T follicular helper cell (primary cell): Measurements from ENCODE around the gene TMEM273.

Source experiments
- DNase-seq: peaks from one replicate; pipeline ENCODE4 v3.0.0-alpha.2; 2020; ENCODE audit warnings: low read depth

TMEM273 gene

DNA sequence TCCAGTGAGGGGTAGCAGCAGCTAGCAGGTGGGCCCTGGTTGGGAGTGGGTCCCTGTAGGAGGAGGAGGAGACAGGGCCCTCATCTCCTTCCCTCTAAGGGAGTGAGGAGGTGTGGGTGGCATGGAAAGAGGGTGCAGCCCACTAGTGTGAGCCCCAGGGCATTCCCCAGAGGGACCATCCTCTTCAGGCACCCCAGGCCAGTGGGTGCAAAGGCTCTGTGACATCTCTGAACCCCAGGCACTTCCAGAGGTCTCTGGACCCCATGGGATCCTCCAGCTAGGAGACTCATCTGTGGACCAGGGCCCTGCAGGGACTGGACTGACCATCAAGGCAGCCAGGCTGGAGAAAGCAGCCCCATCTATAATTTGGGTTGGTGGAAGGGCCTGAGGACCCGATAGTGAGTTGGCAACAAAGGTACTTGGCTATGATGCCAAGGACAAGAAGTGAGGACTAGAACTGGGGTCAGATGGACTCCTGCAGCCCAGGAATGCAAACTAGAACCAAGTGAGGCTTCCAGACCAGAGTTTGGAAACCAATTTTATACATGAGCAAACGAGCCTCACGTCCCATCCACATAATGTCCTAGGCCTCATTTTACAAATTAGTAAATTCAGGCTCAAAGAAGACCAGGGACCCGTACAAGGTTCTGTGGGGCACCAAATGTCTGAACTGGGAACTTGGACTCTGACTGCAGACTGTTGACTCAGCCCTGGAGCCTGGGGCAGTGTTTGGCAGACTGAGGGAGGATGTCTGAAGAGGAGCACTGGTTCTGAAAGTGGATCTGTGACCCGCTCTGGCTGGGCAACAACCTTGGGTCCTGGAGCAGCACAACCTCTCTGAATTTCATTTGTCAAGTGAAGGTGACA lies 71.4 kb downstream of the TMEM273 start:
- DNase-seq = no peak

- no peak for DNase-seq
Observed at GRCh38 chr10:49115796-49116508, 72.2 kb downstream of the TMEM273 start.

DNA sequence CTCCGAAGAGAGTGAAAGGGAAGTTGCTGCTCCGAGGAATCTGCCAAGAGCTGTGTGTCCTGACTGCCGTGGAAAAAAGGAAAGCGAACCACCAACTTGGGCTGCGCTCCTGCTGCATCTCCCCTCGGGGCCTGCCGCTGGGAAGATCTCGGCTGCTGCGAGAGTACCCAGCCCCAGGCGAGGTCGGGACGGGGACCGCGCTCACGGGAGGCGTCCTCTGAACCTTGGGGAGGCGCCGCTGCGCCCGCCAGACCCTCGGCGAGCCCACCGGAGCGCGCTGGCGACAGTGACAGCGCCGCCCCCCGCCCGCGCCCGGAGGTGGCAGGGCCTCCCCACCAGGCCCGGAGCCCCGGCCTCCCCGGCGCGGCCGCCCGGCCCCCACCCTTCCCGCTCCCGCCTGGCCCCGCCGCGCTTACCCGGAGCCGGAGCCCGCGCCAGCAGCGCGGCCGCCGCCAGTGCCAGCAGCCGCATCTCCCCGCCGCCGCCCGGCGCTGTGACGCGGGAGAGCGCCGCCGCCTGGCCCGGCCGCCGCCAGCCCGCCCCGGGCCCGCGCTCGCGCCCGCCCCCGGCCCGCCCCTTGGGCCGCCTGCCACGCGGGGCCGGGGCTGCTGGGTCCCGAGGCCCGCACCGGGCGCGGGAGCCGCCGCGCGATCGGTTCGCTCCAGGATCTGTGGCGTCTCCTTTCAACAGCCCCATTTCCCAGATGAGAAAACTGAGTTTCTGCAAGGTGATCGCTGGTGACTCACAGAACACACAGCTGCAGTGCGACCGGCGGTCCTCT lies 73.0 kb downstream of the TMEM273 start, which contains the start of gene VSTM4:
Gene VSTM4 (minus strand): TSS at position 508 of the 781 bp plus-strand sequence. CDS start 37 bp downstream, at position 471.
- DNase-seq = no peak

- DNase-seq = no peak
Observed at GRCh38 chr10:49114718-49115014, 73.5 kb downstream of the TMEM273 start.

GRCh38 chr10:49113741-49114141 lies 74.5 kb downstream of the TMEM273 start:
- DNase-seq = no peak

GRCh38 chr10:49112851-49113250 lies 75.3 kb downstream of the TMEM273 start:
- no peak for DNase-seq

GRCh38 chr10:49112098-49112497 lies 76.1 kb downstream of the TMEM273 start:
- DNase-seq = no peak

- DNase-seq = no peak
Observed at GRCh38 chr10:49111320-49111698, 76.9 kb downstream of the TMEM273 start.

DNA sequence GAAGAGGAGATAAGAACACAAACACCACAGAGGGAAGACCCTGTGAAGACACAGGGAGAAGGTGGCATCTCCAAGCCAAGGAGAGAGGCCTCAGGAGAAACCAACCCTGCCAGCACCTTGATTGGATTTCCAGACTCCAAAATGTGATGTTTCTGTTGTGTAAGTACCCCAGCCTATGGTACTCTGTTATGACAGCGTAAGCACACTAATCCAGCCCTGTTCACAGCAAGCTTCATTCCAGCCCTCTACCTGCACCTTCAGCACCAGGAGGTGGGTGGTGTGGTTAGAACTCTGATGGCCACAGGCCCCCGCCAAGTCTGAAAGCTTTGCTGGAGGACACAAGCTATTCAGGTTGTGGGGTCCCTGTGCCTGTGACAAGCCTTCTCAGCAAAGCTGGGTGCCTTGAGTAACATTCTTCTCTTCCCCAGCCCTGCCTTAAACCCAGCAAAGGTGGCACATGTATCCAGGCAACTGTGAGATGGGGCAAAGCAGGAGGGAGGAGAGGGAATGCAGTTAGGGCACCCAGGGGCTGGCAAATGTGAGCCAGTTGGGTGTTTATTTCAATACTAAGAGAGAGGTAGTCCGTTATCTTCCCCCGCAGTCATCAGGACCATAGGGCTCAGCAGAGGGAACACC lies 77.4 kb downstream of the TMEM273 start:
- DNase-seq = no peak

GRCh38 chr10:49109669-49110340 lies 78.4 kb downstream of the TMEM273 start:
- DNase-seq = no peak

DNA sequence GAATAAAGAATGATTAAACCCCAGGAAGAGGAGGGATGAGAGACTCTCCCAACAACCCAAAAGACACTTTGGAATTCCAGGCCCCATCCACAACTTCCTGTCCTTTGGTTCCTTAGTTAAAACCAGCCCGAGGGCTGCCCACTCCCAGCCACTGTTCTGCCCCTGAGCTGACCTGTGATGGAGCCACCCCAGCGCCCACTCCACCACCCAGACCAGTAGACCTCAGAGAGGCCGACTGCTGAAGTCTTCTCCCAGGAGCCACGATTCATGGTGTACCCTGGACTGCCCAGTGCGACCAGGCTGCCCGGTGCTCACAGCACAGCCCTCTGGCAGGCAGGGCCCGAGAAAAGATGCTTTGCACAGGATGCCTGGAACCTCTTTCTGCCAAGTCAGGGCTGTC lies 79.5 kb downstream of the TMEM273 start:
- no peak for DNase-seq

DNA sequence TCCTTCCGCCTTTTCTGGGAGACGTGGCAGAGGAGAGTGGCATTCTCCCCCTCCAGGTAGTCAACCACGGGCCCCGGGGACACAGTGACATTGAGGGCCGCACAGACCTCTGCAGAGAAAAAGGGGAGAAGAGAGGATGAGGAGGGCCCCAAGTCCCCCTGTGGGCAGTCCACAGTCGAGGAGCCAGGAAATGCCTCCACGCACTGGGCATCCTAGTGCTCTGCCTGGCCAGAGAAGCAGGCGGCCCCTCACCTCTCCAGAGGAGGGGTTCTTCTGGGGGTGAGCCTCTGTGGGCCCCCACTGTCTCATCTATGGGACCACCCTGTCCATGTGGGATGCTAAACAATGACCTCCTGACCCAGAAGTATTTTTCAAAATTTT lies 80.3 kb downstream of the TMEM273 start:
- DNase-seq = no peak

GRCh38 chr10:49107111-49107886 lies 80.9 kb downstream of the TMEM273 start:
- no peak for DNase-seq

- DNase-seq = no peak
Observed at GRCh38 chr10:49106451-49106850, 81.7 kb downstream of the TMEM273 start.

DNA sequence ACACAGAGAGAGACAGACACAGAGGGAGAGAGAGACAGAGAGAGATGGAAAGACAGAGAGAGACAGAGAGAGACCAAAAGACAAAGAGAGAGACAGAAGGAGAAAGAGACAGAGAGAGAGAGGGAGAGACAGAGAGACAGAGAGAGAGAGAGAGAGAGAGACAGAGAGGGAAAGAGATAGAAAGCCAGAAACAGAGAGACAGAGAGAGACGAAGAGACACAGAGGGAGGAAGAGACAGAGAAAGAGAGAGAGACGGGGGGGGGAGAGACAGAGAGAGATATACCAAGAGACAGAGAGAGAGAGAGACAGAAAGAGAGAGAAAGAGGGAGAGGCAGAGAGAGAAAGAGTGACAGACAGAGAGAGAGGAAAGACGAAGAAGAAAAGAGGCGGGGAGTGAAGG lies 83.1 kb downstream of the TMEM273 start:
- no peak for DNase-seq
